GM18868 (cell line): ENCODE measurements around the gene BANP.
"Not testable (repeated sequence)": the region's sequence is repeated elsewhere in the genome, so short reads cannot be mapped to it uniquely, and the experiment has no call there.

Source experiments
- ATAC-seq: cut with Tn5 transposase; IDR thresholded peaks from one replicate; pipeline ENCODE4 v1.9.1; 2021; ENCODE audit warnings: mild to moderate bottlenecking, moderate library complexity; ENCODE audit not compliant: unreplicated experiment

The BANP gene

DNA sequence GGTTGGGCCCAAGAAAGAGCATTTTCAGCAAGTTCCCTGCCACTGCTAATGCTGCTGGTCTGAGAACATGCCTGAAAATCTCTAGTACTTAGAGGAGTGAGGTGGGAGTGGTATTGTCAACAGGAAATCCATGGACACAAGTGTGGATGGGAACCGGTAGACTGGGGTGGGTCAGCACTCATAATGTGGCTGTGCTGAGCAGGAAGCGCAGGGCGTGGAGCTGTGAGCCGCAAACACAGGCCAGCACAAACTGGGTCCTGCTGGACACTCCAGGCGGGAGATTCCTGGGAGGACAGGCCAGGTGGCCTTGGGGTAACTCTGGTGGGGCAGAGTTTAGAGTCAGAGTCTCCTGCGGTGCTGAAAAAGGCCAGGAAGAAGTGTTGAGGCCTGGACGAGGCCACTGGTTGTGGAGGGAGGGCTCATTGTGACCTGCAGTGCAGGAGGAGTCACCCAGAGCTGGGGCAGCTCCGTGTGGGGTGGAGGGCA lies 62.6 kb downstream of the BANP start:
- ATAC-seq: no peak

DNA sequence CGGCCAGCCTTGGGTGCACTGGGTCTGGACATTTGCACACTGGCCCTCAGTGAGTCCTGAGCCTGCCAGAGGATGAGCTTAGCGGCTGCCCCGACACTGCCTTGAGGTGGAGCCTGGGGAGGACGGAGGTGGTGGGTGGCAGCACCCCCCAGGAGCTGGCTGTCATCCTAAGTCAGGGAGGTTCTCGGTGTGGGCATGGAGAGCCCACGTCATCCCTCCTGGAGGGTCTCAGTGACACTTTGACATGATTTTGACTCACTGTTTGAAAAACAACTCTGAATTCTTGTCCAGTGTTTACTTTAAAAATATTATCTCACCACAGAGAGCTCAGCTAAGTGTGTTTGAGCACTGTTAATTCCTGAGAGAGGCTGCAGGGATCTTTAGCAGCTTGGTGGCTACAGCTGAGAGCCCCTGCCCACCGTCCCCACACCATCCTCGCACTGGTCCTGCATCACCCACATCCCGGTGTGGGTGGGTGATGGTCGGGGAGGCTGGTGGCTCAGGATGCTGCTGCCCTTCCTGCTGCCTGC lies 63.1 kb downstream of the BANP start:
- no peak for ATAC-seq

DNA sequence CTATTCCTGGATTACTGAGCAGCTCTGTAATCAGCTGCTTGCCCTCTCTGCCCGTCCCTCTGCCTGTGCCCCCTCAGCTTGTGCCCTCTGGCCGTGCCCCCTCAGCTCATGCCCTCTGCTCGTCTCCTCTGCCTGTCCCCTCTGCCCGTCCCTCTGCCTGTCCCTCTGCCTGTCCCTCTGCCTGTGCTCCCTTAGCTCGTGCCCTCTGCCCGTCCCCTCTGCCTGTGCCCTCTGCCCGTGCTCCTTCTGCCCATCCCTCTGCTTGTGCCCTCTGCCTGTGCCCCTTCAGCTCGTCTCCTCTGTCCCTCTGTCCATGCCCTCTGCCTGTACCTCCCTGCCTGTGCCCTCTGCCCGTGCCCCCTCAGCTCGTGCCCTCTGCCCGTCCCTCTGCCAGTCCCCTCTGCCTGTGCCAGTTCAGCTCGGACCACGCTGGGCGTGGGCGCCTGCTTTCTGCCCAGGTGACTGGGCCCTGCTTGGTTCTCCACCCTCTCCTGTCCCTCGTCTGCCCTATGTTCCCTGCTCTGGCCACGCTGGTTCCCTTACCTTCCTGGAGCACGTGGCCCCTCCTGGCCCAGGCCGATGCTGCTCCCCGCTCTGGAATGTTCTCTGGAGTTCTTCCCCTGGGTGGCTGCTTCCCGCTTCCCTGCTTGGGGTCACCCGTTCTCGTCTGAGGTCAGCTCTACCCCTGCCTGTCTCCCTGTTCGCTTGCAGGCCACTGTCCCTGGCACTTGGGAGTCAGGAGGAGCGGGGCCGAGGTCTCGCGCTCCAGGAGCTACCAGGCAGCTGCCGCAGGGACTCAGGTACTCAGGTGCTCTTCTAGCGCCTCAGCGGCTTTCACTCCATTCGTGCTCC lies 63.9 kb downstream of the BANP start:
- no peak for ATAC-seq

DNA sequence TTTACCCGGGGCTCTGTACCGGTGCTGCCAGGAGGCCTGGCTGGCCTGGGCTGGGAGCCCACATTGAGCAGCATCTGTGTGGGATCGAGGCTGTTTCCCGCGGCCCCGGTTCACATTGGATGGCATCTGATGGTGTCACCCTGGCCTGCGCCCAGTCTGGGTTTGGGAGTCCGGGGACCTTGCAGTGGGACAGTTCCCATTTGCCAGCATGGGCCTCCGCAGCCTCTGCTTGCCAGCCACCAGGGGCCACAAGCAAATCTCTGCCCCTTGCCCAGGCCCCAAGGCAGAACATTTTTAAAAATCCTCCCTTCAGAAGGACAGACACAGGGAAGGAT lies 64.5 kb downstream of the BANP start:
- no peak for ATAC-seq

DNA sequence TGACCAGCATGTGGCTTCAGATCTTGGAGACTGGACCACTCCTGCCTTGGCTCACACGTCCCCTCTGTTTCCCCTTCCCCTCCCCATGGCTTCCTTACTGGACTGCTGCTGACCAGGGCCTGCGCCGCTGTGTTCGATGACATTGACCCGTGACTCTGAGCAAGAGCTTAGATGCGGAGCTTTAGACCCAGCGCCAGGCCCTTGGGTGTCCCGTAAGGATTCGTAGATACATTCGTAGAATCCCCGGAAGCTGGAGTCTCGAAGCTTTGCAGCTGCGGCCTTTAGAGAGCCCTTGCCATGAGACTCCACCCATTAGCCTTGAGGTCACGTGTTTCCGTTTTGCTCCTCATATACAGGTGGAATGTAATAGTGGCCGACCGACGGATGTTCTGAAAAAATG lies 65.2 kb downstream of the BANP start:
- not testable (repeated sequence) for ATAC-seq

DNA sequence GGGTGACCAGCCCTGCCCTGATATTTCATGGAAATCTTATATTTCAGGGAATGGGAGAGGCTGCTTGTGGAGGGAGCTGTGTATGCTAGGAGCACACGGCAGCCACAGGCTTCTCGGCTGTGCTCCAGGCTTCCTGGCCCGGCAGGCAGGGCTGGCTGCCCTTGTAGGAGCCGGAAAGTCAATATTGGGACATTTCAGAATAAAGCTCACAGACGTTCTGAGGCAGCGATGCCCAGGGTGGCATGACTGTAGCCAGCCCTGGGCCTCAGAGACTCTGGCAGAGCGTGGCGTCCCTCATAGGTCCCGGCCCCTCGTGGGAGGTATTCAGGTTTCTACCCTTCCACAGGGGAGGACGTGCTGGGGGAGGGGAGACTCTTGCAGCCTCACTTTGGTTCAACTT lies 65.7 kb downstream of the BANP start:
- ATAC-seq: no peak

DNA sequence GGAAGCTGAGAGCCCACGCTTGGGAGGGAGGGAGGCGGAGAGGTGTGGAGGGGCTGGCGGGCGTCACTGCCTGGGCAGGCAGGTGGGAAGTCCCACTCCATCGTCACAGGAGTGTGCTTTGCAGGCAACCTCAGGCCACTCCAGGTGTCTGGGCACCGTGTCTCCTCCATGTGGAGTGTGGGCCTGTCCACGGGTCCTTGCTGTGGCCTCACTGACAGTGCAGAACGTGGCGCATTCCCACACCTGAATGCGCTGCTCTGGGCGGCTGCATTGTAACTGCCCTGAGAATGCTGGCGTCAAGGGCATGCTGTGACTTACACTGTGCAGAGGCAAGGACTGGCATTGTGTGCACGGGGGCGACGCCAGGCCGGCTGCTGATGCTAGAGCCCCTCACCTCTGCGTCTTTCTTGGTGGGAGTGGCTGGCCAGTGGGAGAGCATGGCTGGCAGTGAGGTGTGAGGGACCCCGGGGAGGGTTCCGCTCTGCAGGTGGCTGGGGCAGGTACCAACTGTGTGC lies 66.4 kb downstream of the BANP start:
- ATAC-seq: no peak

DNA sequence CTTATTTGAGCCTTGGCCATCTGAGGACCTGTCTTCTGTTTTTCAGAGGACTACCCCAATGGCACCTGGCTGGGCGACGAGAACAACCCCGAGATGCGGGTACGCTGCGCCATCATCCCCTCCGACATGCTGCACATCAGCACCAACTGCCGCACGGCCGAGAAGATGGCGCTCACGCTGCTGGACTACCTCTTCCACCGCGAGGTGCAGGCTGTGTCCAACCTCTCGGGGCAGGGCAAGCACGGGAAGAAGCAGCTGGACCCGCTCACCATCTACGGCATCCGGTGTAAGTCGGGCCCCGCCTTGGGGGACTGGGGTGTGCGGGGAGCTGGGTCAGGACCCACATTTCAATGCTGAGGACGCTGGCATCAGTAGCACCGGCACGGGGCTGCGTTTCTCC lies 67.1 kb downstream of the BANP start:
- not testable (repeated sequence) for ATAC-seq

DNA sequence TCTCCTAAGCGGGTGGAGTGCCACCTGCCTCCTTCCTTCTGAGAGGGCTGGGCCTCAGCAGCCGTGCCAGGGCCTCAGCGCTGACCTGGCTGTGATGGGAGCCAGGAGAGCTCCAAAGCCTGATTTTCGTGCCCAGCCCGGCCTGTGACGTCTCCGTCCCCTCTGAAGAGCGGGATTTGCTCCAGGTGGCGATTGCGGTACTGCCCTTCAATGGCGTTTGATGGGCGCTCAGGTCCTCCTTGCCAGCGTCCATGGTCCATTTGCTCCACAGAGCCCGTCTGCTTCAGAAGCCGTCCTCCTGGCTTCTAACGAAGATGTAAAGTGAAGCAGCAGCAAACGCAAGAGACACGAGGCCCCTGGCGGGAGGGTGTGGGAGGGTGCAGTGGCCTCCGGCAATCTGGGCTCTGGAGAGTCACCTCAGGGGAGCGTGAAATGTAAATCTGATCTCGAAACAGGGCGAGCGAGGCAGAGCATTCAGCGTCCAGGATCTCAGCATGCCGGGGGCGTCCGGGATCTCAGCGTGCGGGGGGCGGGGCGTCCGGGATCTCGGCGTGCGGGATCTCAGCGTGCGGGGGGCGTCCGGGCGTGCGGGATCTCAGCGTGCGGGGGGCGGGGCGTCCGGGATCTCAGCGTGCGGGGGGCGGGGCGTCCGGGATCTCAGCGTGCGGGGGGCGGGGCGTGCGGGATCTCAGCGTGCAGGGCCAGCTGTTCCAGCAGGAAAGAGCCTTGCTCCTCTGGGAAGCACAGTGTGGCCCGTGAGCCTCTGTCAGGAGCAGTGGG lies 68.0 kb downstream of the BANP start:
- not testable (repeated sequence) for ATAC-seq

DNA sequence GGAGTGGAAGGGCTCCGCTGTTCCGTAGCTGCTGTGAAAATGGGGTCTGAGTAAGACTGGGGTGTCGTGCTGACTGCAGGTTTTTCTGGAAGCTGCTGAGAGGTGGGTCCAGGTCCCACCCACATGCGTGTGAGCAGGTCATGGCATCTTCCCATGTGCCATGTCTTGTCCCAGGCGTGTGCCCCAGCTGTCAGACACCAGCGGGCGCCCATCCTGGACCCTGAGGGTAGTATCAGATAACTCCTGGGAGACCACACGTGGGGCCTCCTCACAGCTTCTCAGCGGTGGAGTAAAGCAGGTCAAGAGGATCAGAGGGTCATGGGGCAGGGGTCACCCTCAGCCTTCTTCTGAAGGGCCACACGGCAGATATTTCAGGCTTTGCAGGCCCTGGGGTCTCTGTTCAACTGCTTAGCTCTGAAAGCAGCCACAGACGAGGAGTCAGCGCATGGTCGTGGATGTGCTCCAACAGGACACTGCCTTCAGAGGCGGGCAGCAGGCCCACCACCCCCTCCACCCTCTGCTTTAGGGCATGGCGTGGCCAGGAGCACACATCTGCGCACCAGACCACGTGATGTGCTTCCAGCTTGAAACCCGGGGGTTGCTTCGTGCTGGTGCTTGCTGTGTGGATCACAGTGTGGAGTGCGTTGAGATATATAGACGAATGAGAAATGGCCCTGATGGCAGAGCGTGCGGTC lies 68.7 kb downstream of the BANP start:
- ATAC-seq: no peak

DNA sequence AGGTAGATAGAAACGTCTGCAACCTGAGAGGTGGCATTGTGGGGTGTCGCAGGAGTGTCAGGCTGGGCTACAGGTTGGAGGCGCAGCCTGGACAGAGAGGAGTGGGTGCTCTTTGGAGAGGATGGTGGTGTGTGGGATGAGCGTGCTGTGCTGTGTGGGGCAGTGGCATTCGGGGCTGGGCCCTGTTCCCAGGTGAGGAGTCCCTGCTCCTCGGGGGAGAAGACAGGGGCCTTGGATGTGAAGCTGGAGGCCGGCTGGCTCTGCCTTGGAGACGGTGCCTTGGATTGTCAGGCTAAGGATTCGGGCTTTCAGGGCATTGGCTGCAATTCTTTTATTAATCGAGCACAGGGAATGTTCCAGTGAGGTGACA lies 69.3 kb downstream of the BANP start:
- ATAC-seq: no peak

DNA sequence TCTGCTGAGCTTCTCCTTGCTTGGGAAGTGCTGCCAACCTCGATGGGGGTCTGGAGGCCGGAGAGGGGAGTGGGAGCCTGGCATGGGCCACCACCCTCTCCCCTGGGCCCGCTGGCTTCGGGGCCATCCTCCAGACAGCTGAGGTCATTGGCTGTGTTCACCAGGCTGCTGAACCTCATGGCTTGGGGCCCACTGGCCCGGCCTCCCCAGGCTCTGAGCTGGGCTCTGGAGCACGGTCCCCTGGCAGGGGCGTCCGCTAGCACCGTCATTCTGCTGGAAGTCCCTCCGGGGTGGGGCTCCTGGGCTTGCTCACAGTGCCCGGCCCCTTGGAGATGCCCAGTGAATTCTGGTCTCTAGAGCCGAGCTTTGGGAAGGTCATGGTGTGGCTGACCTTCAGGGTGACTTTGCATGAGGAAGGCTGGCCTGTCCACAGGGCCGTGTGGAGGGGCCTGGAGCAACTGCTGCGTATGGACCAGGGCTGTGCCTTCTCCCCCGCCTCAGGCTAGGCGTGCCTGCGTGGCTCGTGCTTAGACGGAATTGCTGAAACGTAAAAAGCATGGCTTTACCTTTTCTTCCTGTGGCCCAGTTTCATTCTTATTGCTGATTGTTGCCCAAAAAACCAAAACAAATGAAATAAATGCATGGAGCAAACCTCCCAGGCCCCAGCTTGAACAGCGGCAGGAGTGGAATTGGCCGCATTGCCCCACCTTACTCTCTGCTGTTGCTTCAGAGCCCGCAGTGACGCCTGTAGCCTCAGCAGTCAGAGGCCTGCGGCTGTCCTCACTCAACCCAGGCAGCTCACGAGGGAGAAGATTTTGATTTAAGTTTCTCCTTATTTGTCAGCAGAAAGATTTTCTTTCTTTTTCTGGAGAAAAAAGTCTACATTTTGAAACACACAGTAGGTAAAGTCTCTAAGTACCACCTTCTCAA lies 70.1 kb downstream of the BANP start:
- not testable (repeated sequence) for ATAC-seq

DNA sequence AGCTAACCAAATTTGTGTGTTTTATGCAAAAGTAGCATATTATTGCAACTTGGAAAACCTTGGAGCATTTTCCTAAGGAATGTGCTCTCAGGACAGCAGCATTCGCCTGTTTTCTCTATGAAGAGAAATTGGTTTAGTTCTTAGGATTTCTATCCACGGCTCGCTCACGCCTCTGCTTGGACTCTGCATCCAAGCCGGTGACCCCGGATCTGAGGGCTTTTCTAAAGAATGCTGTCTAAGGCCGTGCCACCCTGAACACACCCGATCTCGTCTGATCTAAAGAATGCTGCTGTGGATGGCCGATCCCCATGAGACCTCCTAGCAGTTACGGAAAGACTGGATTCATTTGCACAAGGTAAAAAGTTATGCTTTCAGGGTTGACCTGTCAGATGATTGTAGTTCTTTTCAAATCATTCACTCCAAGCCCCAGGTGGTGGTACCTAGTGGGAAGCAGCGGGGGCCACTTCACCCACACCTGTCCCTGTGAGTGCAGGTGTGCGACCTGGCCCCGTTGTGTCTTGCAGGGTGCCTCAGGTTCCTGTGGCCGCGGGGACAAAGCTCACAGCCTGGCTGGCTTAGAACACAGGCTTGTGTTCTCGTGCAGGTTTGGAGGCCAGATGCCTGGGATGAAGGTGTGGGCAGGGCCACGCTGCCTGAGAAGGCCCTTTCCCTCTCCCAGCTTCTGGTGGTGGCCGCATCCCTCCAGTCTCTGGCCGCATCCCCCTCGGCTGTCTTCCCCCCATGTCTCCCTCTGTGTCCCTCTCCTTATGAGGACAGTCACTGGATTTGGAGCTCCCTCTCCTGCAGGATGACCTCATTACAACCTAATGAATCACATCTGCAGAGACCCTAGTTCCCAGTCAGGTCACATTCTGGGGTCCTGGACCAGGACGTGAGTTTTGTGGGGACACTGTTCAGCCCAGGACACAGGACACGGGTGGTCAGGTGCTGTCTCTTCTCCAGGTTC lies 71.1 kb downstream of the BANP start:
- ATAC-seq: no peak

DNA sequence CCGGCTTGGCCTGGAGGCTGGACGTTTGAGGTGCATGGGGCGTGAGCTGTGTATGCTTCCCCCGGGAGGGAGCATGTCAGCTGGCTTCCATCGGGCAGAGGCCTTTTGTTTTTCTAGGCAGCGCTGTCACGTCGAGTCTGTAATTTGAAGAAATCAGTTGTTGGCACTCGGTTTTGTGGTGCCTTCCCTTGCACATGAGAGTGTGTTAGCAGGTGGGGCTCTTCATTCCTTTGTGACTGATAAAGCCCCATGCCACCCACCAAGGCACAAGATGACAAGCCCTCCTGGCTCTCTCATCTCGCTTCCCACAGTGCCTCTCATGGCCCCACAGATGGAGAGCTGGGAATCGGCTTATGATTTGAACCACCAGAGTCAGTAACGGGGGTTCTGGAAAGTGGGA lies 72.1 kb downstream of the BANP start:
- ATAC-seq: no peak

DNA sequence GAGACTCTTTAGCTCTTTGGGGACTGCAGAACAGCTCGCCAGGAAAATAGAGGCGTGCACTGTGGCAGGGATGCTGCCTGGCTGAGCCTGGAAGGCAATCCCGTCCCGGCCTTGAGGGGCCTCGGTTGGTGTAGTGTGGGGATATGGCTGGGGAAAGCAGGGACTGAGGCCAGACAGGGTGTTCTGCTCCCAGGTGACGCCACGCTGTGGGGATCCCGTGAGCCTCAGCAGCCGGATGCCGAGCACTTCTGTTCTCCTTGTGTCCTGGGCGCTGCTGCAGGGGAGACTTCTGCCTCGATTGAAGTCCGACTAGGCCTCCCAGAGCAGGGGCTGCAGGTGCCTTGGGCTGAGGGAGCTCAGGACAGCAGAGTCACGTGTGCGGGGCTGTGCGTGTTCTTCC lies 72.6 kb downstream of the BANP start:
- no peak for ATAC-seq

DNA sequence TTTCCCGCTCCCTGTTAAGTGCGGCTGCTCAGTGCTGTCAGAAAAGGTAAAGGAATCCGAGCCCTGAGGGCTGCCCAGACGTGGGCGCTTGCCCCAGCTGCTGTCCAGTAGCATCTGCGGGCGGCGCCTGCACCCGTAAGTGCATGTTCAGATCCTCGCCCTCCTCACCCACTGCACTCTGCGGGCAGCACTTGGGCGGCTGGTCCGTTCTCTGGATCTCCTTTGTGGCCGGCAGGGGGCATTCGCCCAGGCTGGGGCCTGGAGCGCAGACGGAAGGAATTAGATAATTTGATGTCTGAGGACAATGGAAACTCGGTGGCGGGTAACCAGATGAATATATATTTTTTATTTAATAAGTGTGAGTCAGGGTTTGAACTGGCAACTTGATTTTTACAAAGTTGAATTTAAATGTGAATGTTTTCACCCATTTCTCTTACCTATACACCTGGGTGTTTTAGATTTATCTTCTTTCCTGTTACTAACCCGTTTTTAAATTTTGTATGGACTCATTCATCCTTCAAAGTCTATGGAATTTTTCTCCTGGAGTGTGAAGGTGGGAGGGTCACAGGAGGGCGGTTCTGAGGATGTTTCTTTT lies 73.4 kb downstream of the BANP start:
- ATAC-seq: not testable (repeated sequence)

DNA sequence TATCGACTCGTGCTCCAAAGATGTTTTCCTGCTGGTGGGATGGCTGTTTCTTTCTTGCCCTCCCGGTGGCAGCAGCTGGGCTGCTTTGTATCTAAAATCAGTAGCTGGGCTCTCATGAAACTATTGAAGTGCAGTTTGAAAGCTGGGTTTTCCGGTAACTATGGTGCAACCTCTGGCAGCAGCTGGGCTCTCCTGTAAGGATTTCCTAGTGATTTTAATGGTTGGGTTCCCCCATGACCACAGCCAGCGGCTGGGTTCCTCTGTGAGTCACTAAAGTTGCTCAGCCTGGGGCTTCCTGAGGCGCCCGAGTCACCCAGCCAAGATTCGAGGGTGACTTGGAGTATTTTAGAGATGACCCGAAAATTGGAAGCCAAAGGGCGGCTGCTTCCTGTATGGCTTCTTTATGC lies 73.9 kb downstream of the BANP start:
- ATAC-seq: not testable (repeated sequence)

DNA sequence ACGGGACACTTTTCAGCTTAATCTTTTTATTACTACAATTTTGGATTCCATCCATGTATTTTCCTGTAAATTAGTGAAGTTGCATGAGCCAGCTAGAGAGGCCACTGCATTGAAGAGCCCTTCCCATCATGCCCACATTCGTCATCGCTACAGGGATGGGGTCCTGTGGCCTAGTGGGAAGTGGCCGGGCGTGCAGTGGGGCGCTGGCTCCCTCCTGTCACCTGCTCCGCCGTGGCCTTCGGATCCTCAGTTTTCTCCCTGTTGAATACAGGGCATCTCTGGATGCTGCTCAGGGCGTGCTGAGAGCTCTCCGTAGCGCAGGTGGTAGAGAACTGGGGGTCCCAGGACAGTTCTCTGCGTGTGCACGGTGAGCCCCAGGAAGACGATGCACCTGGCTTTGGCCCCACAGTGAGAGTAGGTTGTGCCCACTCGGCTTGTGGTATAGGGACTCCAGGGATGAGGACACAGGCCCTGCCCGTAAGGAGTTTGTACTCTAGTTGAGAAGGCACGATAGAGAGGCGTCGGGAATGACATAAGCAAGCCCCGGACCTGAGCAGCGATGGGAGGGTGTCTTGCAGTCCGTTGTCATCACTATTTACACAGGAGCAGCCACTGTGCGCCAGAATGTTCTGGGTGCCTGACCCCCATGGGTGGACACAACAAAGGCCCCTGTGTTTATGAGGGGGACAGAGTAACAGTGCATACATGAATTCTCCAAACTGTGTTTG lies 74.8 kb downstream of the BANP start:
- ATAC-seq: not testable (repeated sequence)
